Measurements from ENCODE around the gene ARFGEF2. TPM values are rescaled to one million over a fixed set of nuclear protein-coding genes. Genes with fewer than 3 reads are reported as not detected.

ARFGEF2 gene
- total RNA-seq, 4 donors from 2014 or later = 27.6 to 33.5 (median 30.1) TPM

GRCh38 chr20:48949304-48950170 lies 28.0 kb downstream of the ARFGEF2 start:
- Histone ChIP-seq H3K27ac (no peak overlapping the region), H3K4me3 (no peak overlapping the region), H3K9me3 (no peaks in the 10 kb centered on the region), H3K4me1 (no peaks in the 10 kb centered on the region), H3K27me3 (no peaks in the 10 kb centered on the region), H3K36me3 (peaks cover 0 to 96% (median 18%) of the 10 kb centered on the region in 3 donors)
- TF ChIP-seq CTCF (IDR thresholded peaks at IDR 0.05) = no peak
- no peak for TF ChIP-seq POLR2A (IDR thresholded peaks at IDR 0.05)
- no peak for TF ChIP-seq EP300 (IDR thresholded peaks at IDR 0.05)
- 77 to 81% methylated on average over 7 of the region's 7 CpGs for WGBS, 2 donors
- DNase-seq (ENCODE audit: low spot score in 2 of 2) = no peak

- Histone ChIP-seq H3K36me3 (peaks cover 2 to 98% (median 18%) of the 10 kb centered on the region in 3 donors), H3K27ac (no peak overlapping the region), H3K27me3 (no peaks in the 10 kb centered on the region), H3K9me3 (no peaks in the 10 kb centered on the region), H3K4me1 (no peaks in the 10 kb centered on the region), H3K4me3 (no peak overlapping the region)
- 80 to 82% methylated on average over 10 of the region's 10 CpGs for WGBS, 2 donors
- TF ChIP-seq CTCF (IDR thresholded peaks at IDR 0.05) (no peak), POLR2A (IDR thresholded peaks at IDR 0.05) (no peak), EP300 (IDR thresholded peaks at IDR 0.05) (no peak)
- DNase-seq (ENCODE audit: low spot score in 2 of 2) = no peak
Observed at GRCh38 chr20:48951041-48951440, 29.5 kb downstream of the ARFGEF2 start.

- H3K4me3 ChIP-seq = no peak overlapping the region
- H3K9me3 ChIP-seq = no peaks in the 10 kb centered on the region
- 77% methylated on average over 4 of the region's 4 CpGs for WGBS, 2 donors
- H3K27me3 ChIP-seq = no peaks in the 10 kb centered on the region
- peaks cover 2 to 98% (median 18%) of the 10 kb centered on the region in 3 donors for H3K36me3 ChIP-seq
- DNase-seq (ENCODE audit: low spot score in 2 of 2) = no peak
- no peak overlapping the region for H3K27ac ChIP-seq
- H3K4me1 ChIP-seq = no peaks in the 10 kb centered on the region
- TF ChIP-seq EP300 (IDR thresholded peaks at IDR 0.05) (no peak), POLR2A (IDR thresholded peaks at IDR 0.05) (no peak), CTCF (IDR thresholded peaks at IDR 0.05) (no peak)
Observed at GRCh38 chr20:48951646-48952045, 30.1 kb downstream of the ARFGEF2 start.

GRCh38 chr20:48952656-48953055 lies 31.1 kb downstream of the ARFGEF2 start:
- H3K4me1 ChIP-seq = no peaks in the 10 kb centered on the region
- WGBS, 2 donors = 78 to 84% methylated on average over 6 of the region's 6 CpGs
- TF ChIP-seq EP300 (IDR thresholded peaks at IDR 0.05) = no peak
- no peak for TF ChIP-seq POLR2A (IDR thresholded peaks at IDR 0.05)
- no peak for TF ChIP-seq CTCF (IDR thresholded peaks at IDR 0.05)
- DNase-seq (ENCODE audit: low spot score in 2 of 2) = no peak
- H3K27ac ChIP-seq = no peak overlapping the region
- H3K36me3 ChIP-seq = peaks cover 2 to 98% (median 18%) of the 10 kb centered on the region in 3 donors
- H3K4me3 ChIP-seq = no peak overlapping the region
- no peaks in the 10 kb centered on the region for H3K27me3 ChIP-seq
- H3K9me3 ChIP-seq = no peaks in the 10 kb centered on the region

- Histone ChIP-seq H3K9me3 (no peaks in the 10 kb centered on the region), H3K4me1 (no peaks in the 10 kb centered on the region), H3K4me3 (no peak overlapping the region), H3K36me3 (peaks cover 2 to 99% (median 18%) of the 10 kb centered on the region in 3 donors), H3K27me3 (no peaks in the 10 kb centered on the region), H3K27ac (no peak overlapping the region)
- no peak for DNase-seq (ENCODE audit: low spot score in 2 of 2)
- 92 to 95% methylated on average over 6 of the region's 6 CpGs for WGBS, 2 donors
- TF ChIP-seq POLR2A (IDR thresholded peaks at IDR 0.05) = no peak
- TF ChIP-seq CTCF (IDR thresholded peaks at IDR 0.05) = no peak
- TF ChIP-seq EP300 (IDR thresholded peaks at IDR 0.05) = no peak
Observed at GRCh38 chr20:48953653-48954052, 32.1 kb downstream of the ARFGEF2 start.
